Testis (tissue), 3 donors: Measurements from ENCODE around the gene COL5A1. TPM values are rescaled to one million over a fixed set of nuclear protein-coding genes. Genes with fewer than 3 reads are reported as not detected.

ENCODE experiments used
- DNase-seq: peaks from one replicate; pipeline ENCODE4 v3.0.0-alpha.2; 2019
- H3K27ac ChIP-seq, 2 donors: fragments of 200-600 bp; sonication (generic); one replicate each; pipeline ENCODE4 v1.5.1; 2019
- H3K27me3 ChIP-seq: fragments of 200-600 bp; sonication (generic); one replicate; pipeline ENCODE4 v1.5.1; 2019
- H3K36me3 ChIP-seq: fragments of 200-600 bp; sonication (generic); one replicate; pipeline ENCODE4 v1.5.1; 2017; ENCODE audit warnings: low read depth; ENCODE audit errors: missing control alignments
- H3K4me1 ChIP-seq: fragments of 200-600 bp; sonication (generic); one replicate; pipeline ENCODE4 v1.5.1; 2019
- H3K4me3 ChIP-seq, 2 donors: fragments of 200-600 bp; sonication (generic); one replicate each; pipeline ENCODE4 v1.5.1; 2017 to 2019
- H3K9me3 ChIP-seq: fragments of 200-600 bp; sonication (generic); one replicate; pipeline ENCODE4 v1.5.1; 2017
- POLR2A ChIP-seq: fragments of 450-650 bp; IDR thresholded peaks from one replicate; pipeline ENCODE4 v1.6.1; 2017; ENCODE audit warnings: antibody characterized with exemption, mild to moderate bottlenecking, moderate library complexity
- WGBS, 2 donors: methylation state at CpG; one replicate each; pipeline ENCODE4 v1.1.5; 2018; 5-methylcytosine and 5-hydroxymethylcytosine counted together
- intact Hi-C: fragments of 100-400 bp; cut with DNase I; formaldehyde crosslinking; loops from one replicate; pipeline ENCODE4 v1.15.1; 2023; ENCODE audit warnings: low total_unique reads
- polyA plus RNA-seq: library from polyadenylated mRNA; stranded (reverse); fragments of 350-450 nt; fragmentation: Illumina TruSeq; extraction: RNeasy Lipid Tissue Mini Kit (QIAGEN cat#74804); gene quantifications from one replicate; pipeline ENCODE4 v1.2.3, GENCODE V29; 2014; ENCODE audit warnings: low read depth, low replicate concordance; ENCODE audit not compliant: insufficient read depth
- total RNA-seq, 2 donors: library from RNA; depleted of rRNA; stranded (reverse); fragments of >200 nt; gene quantifications; one replicate each; pipeline ENCODE4 v1.2.3, GENCODE V29; 2016
- TF ChIP-seq, protein P1 (sequence below), 3 experiments: fragments of 450-650 bp in 2 of 3; fragments of 200-600 bp in 1 of 3; sonication (generic) in 1 of 3; IDR thresholded peaks; one replicate each; pipeline ENCODE4 v1.5.1; 2016 to 2019; ENCODE audit warnings: antibody characterized with exemption in 3 of 3, mild to moderate bottlenecking in 2 of 3, moderate library complexity in 1 of 3

The COL5A1 gene
- total and polyA plus RNA-seq, 3 donors from 2014 or later: 18.5 to 34.3 (median 20.8) TPM

DNA sequence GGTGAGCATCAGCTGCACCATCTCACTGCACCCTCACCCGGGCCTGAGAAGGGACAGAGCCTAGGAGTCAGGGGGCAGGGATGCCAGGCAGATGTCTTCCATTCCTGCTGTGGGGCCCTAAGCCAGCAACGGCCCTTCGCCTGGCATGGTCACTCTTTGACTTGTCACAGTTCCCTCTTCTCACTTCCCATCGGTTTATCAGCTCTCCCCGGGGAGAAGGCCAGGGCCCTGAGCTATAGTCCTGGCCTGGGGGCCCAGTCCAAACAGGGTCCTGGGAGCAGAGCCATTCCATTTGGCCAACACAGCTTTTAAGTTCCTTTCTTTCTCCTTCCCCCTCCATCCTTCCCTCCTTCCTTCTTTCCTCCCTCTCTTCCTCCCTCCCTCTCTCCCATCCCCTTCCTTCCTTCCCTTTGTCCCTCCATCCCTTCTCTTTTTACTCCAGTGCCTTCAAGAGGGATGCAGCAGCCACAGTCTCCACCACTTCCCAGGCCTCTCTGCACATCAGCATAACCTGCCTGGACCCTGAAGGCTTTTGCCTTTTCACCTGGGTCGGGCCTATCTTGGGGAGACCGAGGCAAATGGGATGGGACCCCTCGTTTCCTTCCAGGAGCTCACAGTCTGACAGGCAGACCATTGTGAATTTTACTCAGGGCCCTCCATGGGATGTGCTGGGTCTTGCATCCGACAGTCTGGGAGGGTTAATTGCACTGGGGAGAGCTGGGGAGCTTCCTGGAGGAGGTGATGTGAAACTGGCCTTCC is 4.2 kb downstream of the COL5A1 start:
- intact Hi-C loops: no loop called here
- no peak overlapping the region for H3K4me3 ChIP-seq
- WGBS, 2 donors: 60 to 69% methylated on average over 6 to 9 of the region's 9 CpGs
- no peaks in the 10 kb centered on the region for H3K27me3 ChIP-seq
- no peaks in the 10 kb centered on the region for H3K9me3 ChIP-seq
- no peaks in the 10 kb centered on the region for H3K36me3 ChIP-seq
- peaks cover 12% of the 10 kb centered on the region for H3K4me1 ChIP-seq
- DNase-seq: no peak
- TF ChIP-seq POLR2A: no peak
- TF ChIP-seq, protein P1, sequence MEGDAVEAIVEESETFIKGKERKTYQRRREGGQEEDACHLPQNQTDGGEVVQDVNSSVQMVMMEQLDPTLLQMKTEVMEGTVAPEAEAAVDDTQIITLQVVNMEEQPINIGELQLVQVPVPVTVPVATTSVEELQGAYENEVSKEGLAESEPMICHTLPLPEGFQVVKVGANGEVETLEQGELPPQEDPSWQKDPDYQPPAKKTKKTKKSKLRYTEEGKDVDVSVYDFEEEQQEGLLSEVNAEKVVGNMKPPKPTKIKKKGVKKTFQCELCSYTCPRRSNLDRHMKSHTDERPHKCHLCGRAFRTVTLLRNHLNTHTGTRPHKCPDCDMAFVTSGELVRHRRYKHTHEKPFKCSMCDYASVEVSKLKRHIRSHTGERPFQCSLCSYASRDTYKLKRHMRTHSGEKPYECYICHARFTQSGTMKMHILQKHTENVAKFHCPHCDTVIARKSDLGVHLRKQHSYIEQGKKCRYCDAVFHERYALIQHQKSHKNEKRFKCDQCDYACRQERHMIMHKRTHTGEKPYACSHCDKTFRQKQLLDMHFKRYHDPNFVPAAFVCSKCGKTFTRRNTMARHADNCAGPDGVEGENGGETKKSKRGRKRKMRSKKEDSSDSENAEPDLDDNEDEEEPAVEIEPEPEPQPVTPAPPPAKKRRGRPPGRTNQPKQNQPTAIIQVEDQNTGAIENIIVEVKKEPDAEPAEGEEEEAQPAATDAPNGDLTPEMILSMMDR (IDR thresholded peaks at IDR 0.05): no peak
- peak overlapping the region in 1 of 2 donors; percentile 56 for H3K27ac ChIP-seq

DNA sequence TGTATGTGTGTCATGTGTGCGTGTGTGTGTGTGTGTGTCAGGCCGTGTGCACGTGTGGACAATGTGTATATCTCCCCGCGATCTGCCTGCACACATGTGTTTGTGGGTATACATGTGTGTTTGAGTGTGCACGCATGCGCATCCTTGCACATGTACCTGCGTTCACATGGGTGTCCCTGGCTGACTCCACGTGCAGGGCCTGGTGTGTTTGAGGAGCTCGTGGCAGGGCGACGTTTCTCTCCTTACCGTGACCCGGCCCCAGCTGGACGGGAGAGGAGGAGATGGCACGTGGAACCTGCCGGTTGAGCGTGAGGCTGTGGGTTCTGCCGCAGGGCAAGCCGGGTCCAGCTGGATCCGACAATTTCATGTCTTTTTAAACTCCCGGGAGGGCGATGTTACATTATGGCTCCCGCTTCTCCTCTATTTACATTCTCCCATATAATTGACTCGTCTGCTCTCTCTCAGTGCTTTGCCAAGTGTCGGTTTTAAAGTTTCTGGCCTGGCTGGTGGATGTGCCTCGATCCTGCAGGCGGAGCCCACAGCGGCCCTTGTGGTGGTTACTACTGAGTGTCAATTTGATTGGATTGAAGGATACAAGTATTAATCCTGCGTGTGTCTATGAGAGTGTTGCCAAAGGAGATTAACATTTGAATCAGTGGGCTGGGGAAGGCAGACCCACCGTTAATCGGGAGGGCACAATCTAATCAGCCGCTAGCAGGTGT is 5.9 kb downstream of the COL5A1 start:
- H3K9me3 ChIP-seq: no peaks in the 10 kb centered on the region
- no peak overlapping the region for H3K27ac ChIP-seq
- no peak overlapping the region for H3K4me3 ChIP-seq
- no peak for DNase-seq
- no peaks in the 10 kb centered on the region for H3K27me3 ChIP-seq
- WGBS, 2 donors: 75 to 77% methylated on average over 33 of the region's 33 CpGs
- no peak for TF ChIP-seq POLR2A
- TF ChIP-seq, protein P1 (IDR thresholded peaks at IDR 0.05): no peak
- H3K36me3 ChIP-seq: no peaks in the 10 kb centered on the region
- intact Hi-C loops: no loop called here
- H3K4me1 ChIP-seq: peaks cover 26% of the 10 kb centered on the region

DNA sequence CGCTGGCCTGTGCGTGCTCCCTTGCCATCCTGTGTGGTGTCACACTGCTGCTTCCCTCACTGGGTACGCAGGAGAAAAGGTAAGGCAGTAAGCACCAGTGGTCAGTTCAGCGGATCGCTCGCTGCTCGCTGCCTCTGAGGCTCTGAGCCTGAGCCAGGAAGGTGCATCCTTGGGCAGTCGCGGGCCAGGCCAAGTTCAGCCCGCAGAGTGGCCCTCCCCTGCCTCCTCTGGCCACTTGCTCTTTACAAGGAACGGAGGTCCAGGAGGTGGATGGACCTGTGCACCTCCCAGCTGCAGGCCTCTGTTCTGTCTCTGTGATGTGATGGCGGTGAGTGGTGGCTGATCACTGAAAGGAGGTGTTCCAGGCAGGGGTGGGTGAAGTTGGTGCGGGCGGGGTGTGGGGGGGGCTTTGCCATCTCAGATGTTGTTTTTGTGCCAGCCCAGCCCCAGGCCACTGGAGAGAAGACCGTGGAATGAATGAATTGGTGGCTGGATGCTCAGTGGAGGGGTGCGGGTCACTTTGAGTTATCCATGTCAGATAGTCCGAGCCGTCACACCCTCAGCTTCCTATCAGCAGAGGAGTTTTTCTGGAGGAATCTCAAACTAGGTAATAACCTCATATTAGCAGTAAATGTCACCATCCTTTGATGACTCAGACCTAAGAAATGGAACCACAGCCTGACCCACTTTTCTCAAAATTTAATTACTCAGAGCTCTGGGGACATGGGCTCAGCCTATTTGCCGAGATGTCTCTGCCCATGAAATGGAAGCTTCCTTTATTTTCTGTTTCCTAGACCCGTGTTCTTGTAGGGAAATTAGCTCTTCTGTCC is 7.3 kb downstream of the COL5A1 start:
- DNase-seq: no peak
- Histone ChIP-seq H3K27me3 (no peaks in the 10 kb centered on the region), H3K36me3 (no peaks in the 10 kb centered on the region), H3K9me3 (no peaks in the 10 kb centered on the region), H3K4me1 (peaks cover 36% of the 10 kb centered on the region), H3K27ac (no peak overlapping the region), H3K4me3 (no peak overlapping the region)
- WGBS, 2 donors: 83 to 87% methylated on average over 17 to 20 of the region's 20 CpGs
- intact Hi-C loops: no loop called here
- no peak for TF ChIP-seq POLR2A
- TF ChIP-seq, protein P1 (IDR thresholded peaks at IDR 0.05): no peak

DNA sequence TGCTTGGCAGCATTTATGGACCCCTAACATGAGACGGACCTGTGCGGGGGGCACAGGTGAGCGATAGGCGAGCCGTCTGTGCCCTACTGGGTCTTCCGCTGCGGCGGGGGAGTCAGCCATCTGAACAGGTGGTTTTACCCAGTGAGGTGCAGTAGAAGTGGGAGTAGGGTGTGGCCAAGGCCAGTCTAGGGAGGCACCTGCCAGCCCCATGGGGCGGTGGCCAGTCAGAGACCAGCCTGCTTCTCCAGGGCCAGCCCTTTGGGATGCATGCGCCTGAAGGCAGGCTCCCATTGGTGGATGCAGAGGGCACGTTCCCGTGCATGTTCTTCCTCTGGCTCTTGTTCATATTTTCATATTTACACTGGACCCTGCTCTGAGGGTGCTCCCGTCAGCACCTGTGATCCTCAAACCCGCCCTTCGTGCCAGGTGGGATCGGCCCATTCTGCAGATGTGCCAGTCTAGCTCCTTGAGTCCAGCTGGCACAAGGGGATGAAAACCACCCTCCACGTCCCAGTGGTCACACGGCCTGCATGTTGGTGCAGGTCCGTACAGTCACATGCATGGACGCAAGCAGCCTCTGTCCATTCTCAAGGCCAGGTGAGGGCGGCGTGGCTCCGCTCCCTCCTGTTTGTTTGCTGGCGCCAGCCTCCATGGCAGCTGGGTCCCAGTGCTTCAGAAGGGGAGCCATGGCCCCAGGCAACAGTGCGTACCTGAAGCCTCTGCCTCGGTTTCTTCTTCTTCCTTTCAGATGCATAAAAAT is 9.0 kb downstream of the COL5A1 start:
- intact Hi-C loops: no loop called here
- Histone ChIP-seq H3K27ac (no peak overlapping the region), H3K27me3 (no peaks in the 10 kb centered on the region), H3K4me3 (no peak overlapping the region), H3K36me3 (no peaks in the 10 kb centered on the region), H3K4me1 (peaks cover 31% of the 10 kb centered on the region), H3K9me3 (no peaks in the 10 kb centered on the region)
- WGBS, 2 donors: 85 to 88% methylated on average over 15 to 26 of the region's 26 CpGs
- no peak for DNase-seq
- TF ChIP-seq, protein P1 (IDR thresholded peaks at IDR 0.05): no peak
- TF ChIP-seq POLR2A: no peak
